OCI-LY7 (cell line): ENCODE results near the gene SLC31A1. TPM values are rescaled to one million over a fixed set of nuclear protein-coding genes. Genes with fewer than 3 reads are reported as not detected.
"Not testable (repeated sequence)": the region's sequence is repeated elsewhere in the genome, so short reads cannot be mapped to it uniquely, and the experiment has no call there.

ENCODE experiments used
- BruUV-seq: library from RNA; stranded (reverse); fragments of 400-500 nt; replicated peaks from 2 replicates; lab custom pipeline; 2021; lab: Mats Ljungman, UMichigan
- CTCF ChIA-PET: fragments of 300-600 bp; sonication (Branson Sonifier 250); formaldehyde crosslinking; loops from one replicate; lab custom pipeline; 2022; ENCODE audit warnings: antibody characterized with exemption; ENCODE audit not compliant: unreplicated experiment; lab: Charles Lee
- POLR2A ChIA-PET: fragments of 300-600 bp; sonication (Branson Sonifier 250); formaldehyde crosslinking; loops from one replicate; lab custom pipeline; 2022; ENCODE audit warnings: antibody characterized with exemption; lab: Charles Lee
- DNase-seq: peaks from one replicate; pipeline ENCODE4 v3.0.0-alpha.2; 2015; ENCODE audit warnings: low spot score
- H2AFZ ChIP-seq: fragments of 200-600 bp; sonication (generic), shearing (Covaris generic); 2 replicates; pipeline ENCODE4 v1.6.1; 2014; ENCODE audit warnings: mild to moderate bottlenecking, antibody characterized with exemption, low read length, moderate library complexity
- H3K27ac ChIP-seq: fragments of 200-600 bp; sonication (generic); 2 replicates; pipeline ENCODE4 v1.5.1; 2014; ENCODE audit warnings: mixed run types, low read depth, mild to moderate bottlenecking, moderate library complexity, low read length, inconsistent platforms; ENCODE audit not compliant: poor library complexity, severe bottlenecking
- H3K36me3 ChIP-seq: fragments of 200-600 bp; sonication (generic); 2 replicates; pipeline ENCODE4 v1.6.1; 2014; ENCODE audit warnings: mild to moderate bottlenecking, antibody characterized with exemption, low read length, moderate library complexity, mixed read lengths; ENCODE audit not compliant: insufficient read depth
- H3K4me1 ChIP-seq: fragments of 200-600 bp; sonication (generic); 2 replicates; pipeline ENCODE4 v1.5.1; 2014; ENCODE audit warnings: mild to moderate bottlenecking, low read length; ENCODE audit not compliant: insufficient read depth, poor library complexity, severe bottlenecking
- H3K4me2 ChIP-seq: fragments of 200-600 bp; sonication (generic); 2 replicates; pipeline ENCODE4 v1.6.1; 2014; ENCODE audit warnings: mild to moderate bottlenecking, low read length
- H3K4me3 ChIP-seq: fragments of 200-600 bp; sonication (generic); 2 replicates; pipeline ENCODE4 v1.5.1; 2014; ENCODE audit warnings: mild to moderate bottlenecking, low read depth, low read length; ENCODE audit not compliant: poor library complexity, severe bottlenecking
- H3K79me2 ChIP-seq: fragments of 200-600 bp; sonication (generic); 2 replicates; pipeline ENCODE4 v1.6.1; 2016; ENCODE audit warnings: low read depth, mild to moderate bottlenecking, low read length, moderate library complexity, mixed read lengths; ENCODE audit not compliant: insufficient read depth
- H3K9me2 ChIP-seq: fragments of 200-600 bp; sonication (generic); 2 replicates; pipeline ENCODE4 v1.6.1; 2016; ENCODE audit warnings: mild to moderate bottlenecking, low read length, mixed read lengths; ENCODE audit not compliant: insufficient read depth
- H3K9me3 ChIP-seq: fragments of 200-600 bp; sonication (generic); 2 replicates; pipeline ENCODE4 v1.6.1; 2014; ENCODE audit warnings: mild to moderate bottlenecking, mixed run types, low read length, mixed read lengths
- H4K20me1 ChIP-seq: fragments of 200-600 bp; sonication (generic); 2 replicates; pipeline ENCODE4 v1.6.1; 2014; ENCODE audit warnings: mild to moderate bottlenecking, antibody characterized with exemption, low read length, moderate library complexity, mixed read lengths; ENCODE audit not compliant: insufficient read depth
- EZH2phosphoT487 ChIP-seq: fragments of 200-600 bp; sonication (generic); IDR thresholded peaks from 2 replicates; pipeline ENCODE4 v1.6.1; 2018; ENCODE audit warnings: low read depth, borderline replicate concordance, mild to moderate bottlenecking, mixed run types, antibody characterized with exemption, low read length, moderate library complexity, mixed read lengths
- intact Hi-C: fragments of 100-400 bp; cut with micrococcal nuclease; formaldehyde crosslinking; loops from one replicate; pipeline ENCODE4 v1.10.0; 2022; ENCODE audit not compliant: unreplicated experiment
- total RNA-seq, 2 experiments: library from RNA; depleted of rRNA in 1 of 2; stranded (reverse); fragments of >200 nt in 1 of 2; shearing (Covaris generic) in 1 of 2; gene quantifications; 2 replicates each; pipeline ENCODE4 v1.2.3, GENCODE V29; 2014 to 2022
- TF ChIP-seq, protein P1 (sequence below): fragments of 200-600 bp; sonication (generic); conservative IDR thresholded peaks from 2 replicates; pipeline ENCODE4 v1.5.1; 2014; ENCODE audit warnings: mild to moderate bottlenecking, antibody characterized with exemption, low read length, moderate library complexity, mixed read lengths

SLC31A1 gene
- total RNA-seq, 2 experiments from 2014 or later, result 3.9 to 16.7 TPM

DNA sequence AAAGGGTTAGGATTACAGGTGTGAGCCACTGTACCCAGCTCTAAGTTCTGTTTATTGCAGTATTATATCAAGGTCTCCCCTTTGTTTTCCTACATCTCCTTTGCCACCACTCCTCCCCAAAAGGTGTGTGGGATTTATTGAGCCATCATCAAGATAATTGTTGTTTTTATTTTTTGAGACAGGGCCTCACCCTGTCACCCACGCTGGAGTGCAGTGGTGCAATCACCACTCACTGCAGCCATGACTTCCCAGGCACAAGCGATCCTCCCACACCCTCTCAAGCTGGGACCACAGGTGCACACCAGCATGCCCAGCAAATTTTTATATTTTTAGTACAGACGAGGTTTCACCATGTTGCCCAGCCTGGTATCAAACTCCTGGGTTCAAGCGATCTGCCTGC lies 24.6 kb downstream of the SLC31A1 start:
- BruUV-seq, result no TSS peak
- TF ChIP-seq, protein P1, sequence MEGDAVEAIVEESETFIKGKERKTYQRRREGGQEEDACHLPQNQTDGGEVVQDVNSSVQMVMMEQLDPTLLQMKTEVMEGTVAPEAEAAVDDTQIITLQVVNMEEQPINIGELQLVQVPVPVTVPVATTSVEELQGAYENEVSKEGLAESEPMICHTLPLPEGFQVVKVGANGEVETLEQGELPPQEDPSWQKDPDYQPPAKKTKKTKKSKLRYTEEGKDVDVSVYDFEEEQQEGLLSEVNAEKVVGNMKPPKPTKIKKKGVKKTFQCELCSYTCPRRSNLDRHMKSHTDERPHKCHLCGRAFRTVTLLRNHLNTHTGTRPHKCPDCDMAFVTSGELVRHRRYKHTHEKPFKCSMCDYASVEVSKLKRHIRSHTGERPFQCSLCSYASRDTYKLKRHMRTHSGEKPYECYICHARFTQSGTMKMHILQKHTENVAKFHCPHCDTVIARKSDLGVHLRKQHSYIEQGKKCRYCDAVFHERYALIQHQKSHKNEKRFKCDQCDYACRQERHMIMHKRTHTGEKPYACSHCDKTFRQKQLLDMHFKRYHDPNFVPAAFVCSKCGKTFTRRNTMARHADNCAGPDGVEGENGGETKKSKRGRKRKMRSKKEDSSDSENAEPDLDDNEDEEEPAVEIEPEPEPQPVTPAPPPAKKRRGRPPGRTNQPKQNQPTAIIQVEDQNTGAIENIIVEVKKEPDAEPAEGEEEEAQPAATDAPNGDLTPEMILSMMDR, result no peak
- no peak for TF ChIP-seq EZH2phosphoT487
- intact Hi-C loops, result no loop called here
- H3K4me1 ChIP-seq, result peaks cover 19% of the 10 kb centered on the region
- no peak overlapping the region for H2AFZ ChIP-seq
- ChIA-PET CTCF (interaction anchor here (0.5 kb wide), 1 partner anchor 155 kb away, joined by 3 read pairs; the partner anchor contains the start of gene ALAD), POLR2A (interaction anchor here (1.0 kb wide), 1 partner anchor 9 kb away, joined by 3 read pairs; no protein-coding TSS in a partner anchor)
- no peak overlapping the region for H3K27ac ChIP-seq
- H3K4me3 ChIP-seq, result no peak overlapping the region
- no peaks in the 10 kb centered on the region for H3K9me3 ChIP-seq
- no peaks in the 10 kb centered on the region for H3K9me2 ChIP-seq
- H3K36me3 ChIP-seq, result no peaks in the 10 kb centered on the region
- no peaks in the 10 kb centered on the region for H4K20me1 ChIP-seq
- no peaks in the 10 kb centered on the region for H3K79me2 ChIP-seq
- H3K4me2 ChIP-seq, result no peak overlapping the region
- no peak for DNase-seq

- Histone ChIP-seq H3K9me3 (no peaks in the 10 kb centered on the region), H3K4me1 (peaks cover 19% of the 10 kb centered on the region), H3K9me2 (no peaks in the 10 kb centered on the region), H3K36me3 (no peaks in the 10 kb centered on the region), H2AFZ (no peak overlapping the region), H4K20me1 (no peaks in the 10 kb centered on the region), H3K79me2 (no peaks in the 10 kb centered on the region), H3K4me3 (no peak overlapping the region), H3K27ac (no peak overlapping the region), H3K4me2 (no peak overlapping the region; the same call in 1 of the 2 replicates)
- ChIA-PET POLR2A (interaction anchor here (0.5 to 1.3 kb wide), 4 partner anchors 9 to 24 kb away, joined by 3 to 4 read pairs (median 4); no protein-coding TSS in a partner anchor), CTCF (no interaction called here)
- no TSS peak for BruUV-seq
- TF ChIP-seq, protein P1, result no peak
- TF ChIP-seq EZH2phosphoT487, result no peak
- DNase-seq, result no peak
- intact Hi-C loops, result no loop called here
These were observed 25.6 kb downstream of the SLC31A1 start for GRCh38 chr9:113246928-113247327.

DNA sequence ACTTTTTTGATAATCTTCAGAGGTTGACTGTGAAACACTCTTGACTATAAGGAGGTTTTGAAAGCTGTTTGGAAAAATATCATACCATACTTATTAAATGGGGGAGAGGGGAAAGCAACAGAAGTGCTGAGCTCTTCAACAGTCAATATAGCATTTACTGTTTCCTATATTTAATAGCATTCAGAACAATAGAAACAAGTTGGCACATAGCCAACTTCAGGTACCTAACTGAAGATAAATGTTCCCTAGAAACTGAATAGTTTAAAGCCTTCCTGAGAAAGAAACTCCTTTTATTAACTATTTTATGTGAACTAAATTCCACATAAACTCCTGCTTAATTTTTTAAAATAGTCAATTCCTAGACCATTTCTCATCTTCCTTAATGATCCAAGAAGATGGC lies 26.3 kb downstream of the SLC31A1 start:
- BruUV-seq, result no TSS peak
- H3K36me3 ChIP-seq, result no peaks in the 10 kb centered on the region
- no peaks in the 10 kb centered on the region for H3K9me2 ChIP-seq
- no peaks in the 10 kb centered on the region for H3K79me2 ChIP-seq
- H3K27ac ChIP-seq, result no peak overlapping the region
- H3K4me3 ChIP-seq, result no peak overlapping the region
- H3K4me1 ChIP-seq, result peaks cover 19% of the 10 kb centered on the region
- ChIA-PET CTCF (no interaction called here), POLR2A (interaction anchor here (0.5 to 1.3 kb wide), 5 partner anchors 8 to 26 kb away, joined by 3 to 5 read pairs (median 4); no protein-coding TSS in a partner anchor)
- H2AFZ ChIP-seq, result no peak overlapping the region
- DNase-seq, result no peak
- no peaks in the 10 kb centered on the region for H4K20me1 ChIP-seq
- no peaks in the 10 kb centered on the region for H3K9me3 ChIP-seq
- intact Hi-C loops, result no loop called here
- TF ChIP-seq, protein P1, result no peak
- no peak for TF ChIP-seq EZH2phosphoT487
- no peak overlapping the region for H3K4me2 ChIP-seq

DNA sequence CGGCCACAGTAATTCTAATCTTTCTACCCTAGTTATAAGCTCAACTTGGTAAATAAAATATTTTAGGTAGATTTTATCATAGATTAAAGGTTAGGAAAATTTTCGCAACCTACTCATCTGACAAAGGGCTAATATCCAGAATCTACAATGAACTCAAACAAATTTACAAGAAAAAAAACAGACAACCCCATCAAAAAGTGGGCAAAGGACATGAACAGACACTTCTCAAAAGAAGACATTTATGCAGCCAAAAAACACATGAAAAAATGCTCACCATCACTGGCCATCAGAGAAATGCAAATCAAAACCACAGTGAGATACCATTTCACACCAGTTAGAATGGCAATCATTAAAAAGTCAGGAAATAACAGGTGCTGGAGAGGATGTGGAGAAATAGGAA lies 28.3 kb downstream of the SLC31A1 start:
- H2AFZ ChIP-seq, H3K4me3 ChIP-seq, DNase-seq, intact Hi-C loops, H3K36me3 ChIP-seq, H3K27ac ChIP-seq, H3K9me3 ChIP-seq, H3K79me2 ChIP-seq, H3K9me2 ChIP-seq, H4K20me1 ChIP-seq, BruUV-seq, CTCF ChIA-PET, H3K4me2 ChIP-seq: not testable (repeated sequence)
- H3K4me1 ChIP-seq, result peaks cover 19% of the 10 kb centered on the region
- POLR2A ChIA-PET, result interaction anchor here (2.1 kb wide), 1 partner anchor 28 kb away, joined by 10 read pairs; the partner anchor contains the start of genes FKBP15 and SLC31A1
